Loucy (cell line): ENCODE measurements around the gene ZDHHC8.

Experiments
- EZH2phosphoT487 ChIP-seq: fragments of 200-600 bp; IDR thresholded peaks from 2 replicates; pipeline ENCODE4 v1.6.1; 2018; ENCODE audit warnings: antibody characterized with exemption, mild to moderate bottlenecking, moderate library complexity, borderline replicate concordance
- TF ChIP-seq, protein P1 (sequence below): fragments of 200-600 bp; sonication (generic); conservative IDR thresholded peaks from 2 replicates; pipeline ENCODE4 v1.5.1; 2014; ENCODE audit warnings: mild to moderate bottlenecking, antibody characterized with exemption, low read length

DNA sequence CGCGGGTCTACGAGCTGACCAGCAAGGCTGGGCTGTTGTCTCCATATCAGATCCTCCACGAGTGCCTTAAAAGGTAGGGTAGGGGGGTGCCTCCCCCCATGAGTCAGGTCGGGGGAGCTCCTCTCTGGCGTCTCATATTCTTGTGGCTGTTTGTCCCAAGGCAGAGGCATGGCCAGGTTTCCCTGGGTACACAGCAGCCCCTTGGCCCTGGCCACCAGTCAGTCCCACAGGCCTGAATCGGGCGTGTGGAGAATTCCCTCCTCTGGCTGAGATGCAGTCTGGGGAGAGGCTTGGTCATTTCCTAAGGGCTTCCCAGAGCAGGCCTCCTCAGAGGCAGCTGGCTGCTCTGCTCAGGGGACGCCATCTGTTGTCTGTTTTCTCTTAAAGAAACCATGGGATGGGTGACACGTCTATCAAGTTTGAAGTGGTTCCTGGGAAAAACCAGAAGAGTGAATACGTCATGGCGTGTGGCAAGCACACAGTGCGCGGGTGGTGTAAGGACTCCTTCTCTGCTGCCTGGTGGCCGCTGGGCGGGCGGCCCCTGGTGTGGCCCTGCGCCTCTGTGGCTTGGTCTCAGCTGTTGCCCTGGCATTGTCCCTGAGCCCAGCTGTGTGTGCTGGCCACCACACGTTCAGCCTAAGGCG, 25.3 kb upstream of the ZDHHC8 start:
- TF ChIP-seq, protein P1, sequence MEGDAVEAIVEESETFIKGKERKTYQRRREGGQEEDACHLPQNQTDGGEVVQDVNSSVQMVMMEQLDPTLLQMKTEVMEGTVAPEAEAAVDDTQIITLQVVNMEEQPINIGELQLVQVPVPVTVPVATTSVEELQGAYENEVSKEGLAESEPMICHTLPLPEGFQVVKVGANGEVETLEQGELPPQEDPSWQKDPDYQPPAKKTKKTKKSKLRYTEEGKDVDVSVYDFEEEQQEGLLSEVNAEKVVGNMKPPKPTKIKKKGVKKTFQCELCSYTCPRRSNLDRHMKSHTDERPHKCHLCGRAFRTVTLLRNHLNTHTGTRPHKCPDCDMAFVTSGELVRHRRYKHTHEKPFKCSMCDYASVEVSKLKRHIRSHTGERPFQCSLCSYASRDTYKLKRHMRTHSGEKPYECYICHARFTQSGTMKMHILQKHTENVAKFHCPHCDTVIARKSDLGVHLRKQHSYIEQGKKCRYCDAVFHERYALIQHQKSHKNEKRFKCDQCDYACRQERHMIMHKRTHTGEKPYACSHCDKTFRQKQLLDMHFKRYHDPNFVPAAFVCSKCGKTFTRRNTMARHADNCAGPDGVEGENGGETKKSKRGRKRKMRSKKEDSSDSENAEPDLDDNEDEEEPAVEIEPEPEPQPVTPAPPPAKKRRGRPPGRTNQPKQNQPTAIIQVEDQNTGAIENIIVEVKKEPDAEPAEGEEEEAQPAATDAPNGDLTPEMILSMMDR: no peak
- TF ChIP-seq EZH2phosphoT487: no peak
